Central memory CD8-positive, alpha-beta T cell (primary cell): ENCODE measurements around the gene ABCD1.

Source experiments
- ATAC-seq: fragments of 150-1000 bp; cut with Tn5 transposase; replicated peaks from 2 replicates; pipeline ENCODE4 v1.10.0; 2022; ENCODE audit warnings: mild to moderate bottlenecking, moderate FRiP score, moderate number of reproducible peaks; ENCODE audit not compliant: poor library complexity, severe bottlenecking; ENCODE audit errors: extremely low read depth
- DNase-seq, 2 donors: peaks; one replicate each; pipeline ENCODE4 v3.0.0; 2021; ENCODE audit warnings: low spot score in 2 of 2
- H3K27ac Mint-ChIP-seq: one replicate; pipeline ENCODE4 v1.8.0; 2022; ENCODE audit warnings: low read depth, mild to moderate bottlenecking, moderate library complexity, mixed read lengths
- H3K27me3 Mint-ChIP-seq: one replicate; pipeline ENCODE4 v1.8.0; 2022; ENCODE audit warnings: mixed read lengths
- H3K36me3 Mint-ChIP-seq: one replicate; pipeline ENCODE4 v1.8.0; 2022; ENCODE audit warnings: mild to moderate bottlenecking, moderate library complexity, mixed read lengths; ENCODE audit not compliant: insufficient read depth
- H3K4me1 Mint-ChIP-seq: one replicate; pipeline ENCODE4 v1.8.0; 2022; ENCODE audit warnings: mixed read lengths
- H3K4me3 Mint-ChIP-seq: one replicate; pipeline ENCODE4 v1.8.0; 2022; ENCODE audit warnings: mild to moderate bottlenecking, moderate library complexity, mixed read lengths
- H3K9me3 Mint-ChIP-seq: one replicate; pipeline ENCODE4 v1.8.0; 2022; ENCODE audit warnings: mixed read lengths

Gene ABCD1

GRCh38 chrX:153766098-153766817, 41.6 kb downstream of the ABCD1 start:
- no peaks in the 10 kb centered on the region for H3K36me3 Mint-ChIP-seq
- no peak for ATAC-seq
- H3K4me3 Mint-ChIP-seq, result no peak overlapping the region
- DNase-seq, result no peak
- peaks cover 19% of the 10 kb centered on the region for H3K4me1 Mint-ChIP-seq
- no peaks in the 10 kb centered on the region for H3K27me3 Mint-ChIP-seq
- no peaks in the 10 kb centered on the region for H3K9me3 Mint-ChIP-seq
- H3K27ac Mint-ChIP-seq, result no peak overlapping the region

- H3K36me3 Mint-ChIP-seq, result no peaks in the 10 kb centered on the region
- DNase-seq, result no peak
- no peaks in the 10 kb centered on the region for H3K9me3 Mint-ChIP-seq
- no peak for ATAC-seq
- H3K4me1 Mint-ChIP-seq, result peaks cover 19% of the 10 kb centered on the region
- H3K27me3 Mint-ChIP-seq, result no peaks in the 10 kb centered on the region
- no peak overlapping the region for H3K27ac Mint-ChIP-seq
- no peak overlapping the region for H3K4me3 Mint-ChIP-seq
Observed at GRCh38 chrX:153766871-153767673, 42.4 kb downstream of the ABCD1 start.

- Mint-ChIP-seq H3K9me3 (no peaks in the 10 kb centered on the region), H3K4me3 (no peak overlapping the region), H3K36me3 (no peaks in the 10 kb centered on the region), H3K4me1 (peaks cover 19% of the 10 kb centered on the region), H3K27me3 (no peaks in the 10 kb centered on the region), H3K27ac (no peak overlapping the region)
- no peak for DNase-seq
- no peak for ATAC-seq
Observed at GRCh38 chrX:153767674-153768055, 43.0 kb downstream of the ABCD1 start.

- Mint-ChIP-seq H3K9me3 (no peaks in the 10 kb centered on the region), H3K27me3 (no peaks in the 10 kb centered on the region), H3K4me3 (no peak overlapping the region), H3K4me1 (peaks cover 19% of the 10 kb centered on the region), H3K36me3 (no peaks in the 10 kb centered on the region), H3K27ac (no peak overlapping the region)
- DNase-seq (no peak), ATAC-seq (no peak)
Observed at GRCh38 chrX:153768311-153769157, 43.9 kb downstream of the ABCD1 start.

GRCh38 chrX:153769158-153769864, 44.7 kb downstream of the ABCD1 start:
- Mint-ChIP-seq H3K27me3 (no peaks in the 10 kb centered on the region), H3K9me3 (no peaks in the 10 kb centered on the region), H3K27ac (no peak overlapping the region), H3K36me3 (no peaks in the 10 kb centered on the region), H3K4me1 (peaks cover 13% of the 10 kb centered on the region), H3K4me3 (no peak overlapping the region)
- ATAC-seq (no peak), DNase-seq (no peak)

GRCh38 chrX:153769865-153770600, 45.4 kb downstream of the ABCD1 start:
- Mint-ChIP-seq H3K9me3 (no peaks in the 10 kb centered on the region), H3K4me3 (no peak overlapping the region), H3K36me3 (no peaks in the 10 kb centered on the region), H3K27me3 (no peaks in the 10 kb centered on the region), H3K4me1 (peaks cover 13% of the 10 kb centered on the region), H3K27ac (no peak overlapping the region)
- ATAC-seq (no peak), DNase-seq (no peak)

- Mint-ChIP-seq H3K27me3 (no peaks in the 10 kb centered on the region), H3K36me3 (no peaks in the 10 kb centered on the region), H3K9me3 (no peaks in the 10 kb centered on the region), H3K4me1 (peaks cover 13% of the 10 kb centered on the region), H3K4me3 (no peak overlapping the region), H3K27ac (no peak overlapping the region)
- ATAC-seq, result no peak
- no peak for DNase-seq
Observed at GRCh38 chrX:153770601-153771414, 46.2 kb downstream of the ABCD1 start.

GRCh38 chrX:153771415-153772315, 47.0 kb downstream of the ABCD1 start:
- no peaks in the 10 kb centered on the region for H3K36me3 Mint-ChIP-seq
- no peak overlapping the region for H3K4me3 Mint-ChIP-seq
- DNase-seq (no peak), ATAC-seq (no peak)
- H3K27me3 Mint-ChIP-seq, result no peaks in the 10 kb centered on the region
- H3K4me1 Mint-ChIP-seq, result peaks cover 8% of the 10 kb centered on the region
- no peak overlapping the region for H3K27ac Mint-ChIP-seq
- no peaks in the 10 kb centered on the region for H3K9me3 Mint-ChIP-seq

- H3K27ac Mint-ChIP-seq, result no peak overlapping the region
- no peaks in the 10 kb centered on the region for H3K27me3 Mint-ChIP-seq
- ATAC-seq (no peak), DNase-seq (no peak)
- H3K9me3 Mint-ChIP-seq, result no peaks in the 10 kb centered on the region
- H3K4me1 Mint-ChIP-seq, result peaks cover 5% of the 10 kb centered on the region
- H3K36me3 Mint-ChIP-seq, result no peaks in the 10 kb centered on the region
- H3K4me3 Mint-ChIP-seq, result no peak overlapping the region
Observed at GRCh38 chrX:153772316-153773217, 47.9 kb downstream of the ABCD1 start.

- peaks cover 2% of the 10 kb centered on the region for H3K4me1 Mint-ChIP-seq
- no peaks in the 10 kb centered on the region for H3K9me3 Mint-ChIP-seq
- no peaks in the 10 kb centered on the region for H3K27me3 Mint-ChIP-seq
- DNase-seq, result no peak
- H3K27ac Mint-ChIP-seq, result no peak overlapping the region
- no peaks in the 10 kb centered on the region for H3K36me3 Mint-ChIP-seq
- H3K4me3 Mint-ChIP-seq, result no peak overlapping the region
- no peak for ATAC-seq
Observed at GRCh38 chrX:153773218-153773611, 48.6 kb downstream of the ABCD1 start.
